Choroid plexus epithelial cell (primary cell): ENCODE measurements around the gene IGF2BP2.
A peak's percentile ranks its signal among the peaks of the same experiment; 100 is the strongest.

Source experiments
- DNase-seq: peaks from one replicate; pipeline ENCODE4 v3.0.0-alpha.2; 2010; ENCODE audit warnings: low read depth
- H3K4me3 ChIP-seq: 2 replicates; pipeline ENCODE4 v1.5.1; 2011; ENCODE audit warnings: low read depth, mild to moderate bottlenecking, control low read depth, low read length, moderate library complexity
- CTCF ChIP-seq: conservative IDR thresholded peaks from 2 replicates; pipeline ENCODE4 v1.5.1; 2011; ENCODE audit warnings: low read depth, mild to moderate bottlenecking, control low read depth, inconsistent platforms, low read length, moderate library complexity

Gene IGF2BP2

GRCh38 chr3:185727873-185728272, 97.0 kb downstream of the IGF2BP2 start:
- no peak for TF ChIP-seq CTCF
- H3K4me3 ChIP-seq: no peak overlapping the region
- no peak for DNase-seq

- no peak overlapping the region for H3K4me3 ChIP-seq
- no peak for DNase-seq
- TF ChIP-seq CTCF: no peak
Observed at GRCh38 chr3:185726254-185726967, 98.4 kb downstream of the IGF2BP2 start.

GRCh38 chr3:185724761-185725160, 100.1 kb downstream of the IGF2BP2 start:
- no peak for TF ChIP-seq CTCF
- DNase-seq: peak; percentile 83
- no peak overlapping the region for H3K4me3 ChIP-seq

- no peak for TF ChIP-seq CTCF
- DNase-seq: no peak
- H3K4me3 ChIP-seq: no peak overlapping the region
Observed at GRCh38 chr3:185724251-185724650, 100.6 kb downstream of the IGF2BP2 start.

- H3K4me3 ChIP-seq: no peak overlapping the region
- DNase-seq: no peak
- TF ChIP-seq CTCF: no peak
Observed at GRCh38 chr3:185722881-185723280, 102.0 kb downstream of the IGF2BP2 start.

GRCh38 chr3:185721970-185722369, 102.9 kb downstream of the IGF2BP2 start:
- TF ChIP-seq CTCF: no peak
- no peak overlapping the region for H3K4me3 ChIP-seq
- DNase-seq: no peak

GRCh38 chr3:185720326-185720725, 104.5 kb downstream of the IGF2BP2 start:
- DNase-seq: no peak
- H3K4me3 ChIP-seq: no peak overlapping the region
- no peak for TF ChIP-seq CTCF
